Tibial artery (tissue), 4 donors: Measurements from ENCODE around the gene GP1BA.
"Not testable (repeated sequence)": the region's sequence is repeated elsewhere in the genome, so short reads cannot be mapped to it uniquely, and the experiment has no call there.

Source experiments
- DNase-seq, 2 donors: peaks; one replicate each; pipeline ENCODE4 v3.0.0-alpha.2; 2019
- H3K27ac ChIP-seq, 2 donors: fragments of 200-600 bp; sonication (generic) in 1 of 2; 1 replicate in 1 of 2; 2 replicates in 1 of 2; pipeline ENCODE4 v1.5.1; 2018 to 2019; ENCODE audit warnings: mild to moderate bottlenecking in 1 of 2
- H3K27me3 ChIP-seq, 2 donors: fragments of 200-600 bp; sonication (generic) in 1 of 2; one replicate each; pipeline versions ENCODE4 v1.5.1 to v1.6.0; 2016 to 2019
- H3K36me3 ChIP-seq, 3 donors: fragments of 200-600 bp; sonication (generic) in 2 of 3; one replicate each; pipeline ENCODE4 v1.5.1; 2016 to 2019; ENCODE audit warnings: mild to moderate bottlenecking in 2 of 3
- H3K4me1 ChIP-seq, 4 donors: fragments of 200-600 bp; sonication (generic) in 2 of 4; 1 replicate in 3 of 4; 2 replicates in 1 of 4; pipeline ENCODE4 v1.5.1; 2016 to 2019
- H3K4me3 ChIP-seq, 2 donors: fragments of 200-600 bp; sonication (generic) in 1 of 2; 1 replicate in 1 of 2; 2 replicates in 1 of 2; pipeline ENCODE4 v1.5.1; 2018 to 2019; ENCODE audit warnings: mild to moderate bottlenecking in 2 of 2
- H3K9me3 ChIP-seq, 3 donors: fragments of 200-600 bp; sonication (generic) in 1 of 3; one replicate each; pipeline ENCODE4 v1.5.1; 2016 to 2019
- CTCF ChIP-seq, 2 experiments: fragments of 200-600 bp in 1 of 2; fragments of 450-650 bp in 1 of 2; IDR thresholded peaks; one replicate each; pipeline ENCODE4 v1.5.1; 2017 to 2019; ENCODE audit warnings: antibody characterized with exemption in 2 of 2, mild to moderate bottlenecking in 1 of 2, moderate library complexity in 1 of 2
- intact Hi-C: fragments of 100-400 bp; cut with DNase I; formaldehyde crosslinking; loops from one replicate; pipeline ENCODE4 v1.15.0; 2023; ENCODE audit warnings: low total_unique reads

GP1BA gene

GRCh38 chr17:4913994-4914393 lies 18.1 kb upstream of the GP1BA start:
- peaks cover 0 to 5% of the 10 kb centered on the region in 2 donors for H3K27me3 ChIP-seq
- no peak overlapping the region for H3K4me3 ChIP-seq
- TF ChIP-seq CTCF (IDR thresholded peaks at IDR 0.05): no peak
- H3K36me3 ChIP-seq: no peaks in the 10 kb centered on the region
- no peak for DNase-seq
- no peaks in the 10 kb centered on the region for H3K9me3 ChIP-seq
- H3K4me1 ChIP-seq: peaks cover 0 to 9% (median 3%) of the 10 kb centered on the region in 4 donors
- H3K27ac ChIP-seq: no peak overlapping the region
- intact Hi-C loops: no loop called here

GRCh38 chr17:4914551-4914950 lies 17.5 kb upstream of the GP1BA start:
- H3K36me3 ChIP-seq, H3K9me3 ChIP-seq, DNase-seq, H3K27me3 ChIP-seq, H3K27ac ChIP-seq, intact Hi-C loops, H3K4me3 ChIP-seq, H3K4me1 ChIP-seq: not testable (repeated sequence)

- H3K36me3 ChIP-seq: no peaks in the 10 kb centered on the region
- no peaks in the 10 kb centered on the region for H3K9me3 ChIP-seq
- DNase-seq: no peak
- intact Hi-C loops: no loop called here
- no peak overlapping the region for H3K4me3 ChIP-seq
- H3K27me3 ChIP-seq: peaks cover 0 to 5% of the 10 kb centered on the region in 2 donors
- TF ChIP-seq CTCF (IDR thresholded peaks at IDR 0.05): no peak
- H3K27ac ChIP-seq: no peak overlapping the region
- no peaks in the 10 kb centered on the region for H3K4me1 ChIP-seq
Measured at GRCh38 chr17:4919511-4920047, 12.5 kb upstream of the GP1BA start.

- Histone ChIP-seq H3K4me1 (no peaks in the 10 kb centered on the region), H3K27ac (no peak overlapping the region), H3K36me3 (no peaks in the 10 kb centered on the region), H3K4me3 (no peak overlapping the region), H3K9me3 (no peaks in the 10 kb centered on the region), H3K27me3 (peaks cover 0 to 5% of the 10 kb centered on the region in 2 donors)
- intact Hi-C loops: no loop called here
- TF ChIP-seq CTCF (IDR thresholded peaks at IDR 0.05): no peak
- no peak for DNase-seq
Measured at GRCh38 chr17:4920351-4921048, 11.6 kb upstream of the GP1BA start.

- TF ChIP-seq CTCF (IDR thresholded peaks at IDR 0.05): no peak
- no peaks in the 10 kb centered on the region for H3K9me3 ChIP-seq
- no peaks in the 10 kb centered on the region for H3K36me3 ChIP-seq
- H3K27ac ChIP-seq: no peak overlapping the region
- peaks cover 0 to 5% of the 10 kb centered on the region in 2 donors for H3K27me3 ChIP-seq
- H3K4me3 ChIP-seq: no peak overlapping the region
- no peaks in the 10 kb centered on the region for H3K4me1 ChIP-seq
- intact Hi-C loops: no loop called here
- DNase-seq: no peak
Measured at GRCh38 chr17:4921320-4921719, 10.8 kb upstream of the GP1BA start.

GRCh38 chr17:4926577-4927335 lies 5.3 kb upstream of the GP1BA start:
- H3K4me1 ChIP-seq, H3K27ac ChIP-seq, intact Hi-C loops, H3K36me3 ChIP-seq, H3K9me3 ChIP-seq, DNase-seq, H3K27me3 ChIP-seq, H3K4me3 ChIP-seq: not testable (repeated sequence)
